Astrocyte of the hippocampus (primary cell): ENCODE measurements around the gene OS9.

Experiments
- DNase-seq: peaks from one replicate; pipeline ENCODE4 v3.0.0; 2011; ENCODE audit warnings: low read depth, low spot score

OS9 gene

DNA sequence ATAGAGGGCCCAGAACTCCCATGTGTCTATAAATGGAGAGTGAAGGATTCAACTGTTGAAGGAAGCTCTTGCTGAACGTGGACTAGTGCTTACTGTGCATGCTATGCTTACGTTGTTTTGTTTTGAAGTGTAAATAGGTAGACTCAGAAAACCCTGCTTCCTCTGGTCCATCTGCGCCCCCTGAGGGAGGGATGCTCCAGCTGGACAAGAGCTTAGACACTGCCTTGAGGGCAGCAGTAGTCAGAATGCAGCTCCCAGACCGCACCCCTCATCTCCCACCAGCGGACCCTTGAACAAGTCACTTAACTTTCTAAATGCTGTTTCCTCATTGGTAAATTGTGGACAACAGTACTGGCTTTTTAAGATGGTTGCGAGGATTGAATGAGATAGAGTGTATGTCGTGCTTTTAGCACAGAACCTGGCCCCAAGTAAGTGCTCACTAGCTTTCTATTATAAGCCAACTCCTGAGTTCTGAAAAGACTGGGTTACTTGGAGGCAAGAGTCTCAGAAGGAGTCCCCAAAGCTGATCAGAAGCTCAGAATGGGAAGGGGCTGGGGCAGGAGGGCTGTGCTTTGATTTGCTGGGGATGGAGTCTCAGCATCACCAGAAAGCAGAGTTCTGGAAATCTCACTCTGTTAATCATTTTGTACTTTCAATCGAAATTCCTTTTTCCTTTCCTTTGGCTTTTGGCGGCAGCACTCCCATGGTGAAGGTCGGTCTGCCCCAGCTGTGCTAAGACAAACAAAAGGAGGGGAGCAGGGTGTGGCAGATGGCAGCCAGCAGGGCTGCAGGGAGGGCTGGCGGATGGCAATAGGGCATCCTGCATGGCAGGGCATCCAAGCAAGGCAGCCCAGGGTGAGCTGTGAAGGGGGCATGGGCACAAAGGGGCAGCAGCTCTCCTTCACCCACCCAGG is 29.0 kb downstream of the OS9 start:
- DNase-seq, result no peak

DNA sequence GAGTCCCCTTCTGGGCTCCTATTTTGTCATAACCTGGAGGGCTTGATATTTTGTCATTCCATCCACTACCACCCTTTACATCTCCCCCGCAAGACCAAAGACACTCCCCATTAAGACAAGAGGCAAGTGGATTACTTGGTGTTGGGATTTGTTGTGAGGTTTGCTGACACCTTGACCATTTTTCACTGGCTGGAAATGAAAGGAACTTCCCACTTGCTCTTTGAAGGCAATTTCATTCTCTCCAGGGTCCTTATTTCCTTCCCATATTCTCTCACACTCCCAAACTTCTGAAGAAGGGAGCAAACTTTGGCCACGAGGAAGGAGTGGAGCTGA is 29.7 kb downstream of the OS9 start:
- DNase-seq, result no peak

DNA sequence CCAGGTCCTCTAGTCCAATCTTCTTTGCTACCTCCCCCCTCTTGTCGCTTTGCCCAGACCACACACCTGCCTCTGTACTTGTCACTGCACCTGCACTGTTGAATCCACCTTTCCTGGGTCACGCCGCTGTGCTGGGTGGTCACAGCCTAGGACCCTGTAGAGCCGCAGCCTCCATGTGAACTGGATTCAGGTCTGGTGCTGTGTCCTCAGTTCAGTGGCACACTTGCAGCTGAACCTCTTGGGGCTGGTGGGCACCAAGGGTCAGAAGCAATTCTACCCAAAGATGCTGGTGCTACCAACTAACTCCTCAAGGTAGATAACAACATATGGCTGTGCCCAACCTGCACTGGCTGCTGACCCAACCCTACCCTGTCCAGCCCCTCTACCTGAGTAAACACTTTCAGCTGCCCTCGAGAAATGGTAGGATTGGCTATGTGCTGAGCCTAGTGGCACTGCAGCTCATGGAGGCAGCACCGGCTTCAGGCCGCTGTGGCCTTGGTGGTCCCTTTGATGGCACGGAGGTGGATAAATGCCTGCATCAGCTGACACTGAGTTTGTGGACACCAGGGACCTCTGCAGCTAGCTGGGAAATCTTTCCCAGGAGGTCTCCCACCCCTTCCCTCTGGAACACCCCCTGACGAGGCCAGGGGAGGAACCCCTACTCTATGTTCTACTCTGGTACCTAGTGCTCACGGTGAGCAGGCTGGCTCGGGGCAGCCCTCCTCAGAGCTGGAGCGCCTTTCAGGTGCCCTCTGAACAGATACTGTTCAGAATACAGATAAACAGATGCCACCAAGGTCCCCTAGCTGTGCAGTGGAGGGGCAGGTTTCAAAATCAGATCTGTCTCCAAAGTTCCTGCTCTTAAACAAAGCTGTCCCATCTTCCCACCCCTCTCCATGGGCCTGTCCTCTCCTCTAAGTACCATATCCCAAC is 30.3 kb downstream of the OS9 start:
- DNase-seq, result no peak

DNA sequence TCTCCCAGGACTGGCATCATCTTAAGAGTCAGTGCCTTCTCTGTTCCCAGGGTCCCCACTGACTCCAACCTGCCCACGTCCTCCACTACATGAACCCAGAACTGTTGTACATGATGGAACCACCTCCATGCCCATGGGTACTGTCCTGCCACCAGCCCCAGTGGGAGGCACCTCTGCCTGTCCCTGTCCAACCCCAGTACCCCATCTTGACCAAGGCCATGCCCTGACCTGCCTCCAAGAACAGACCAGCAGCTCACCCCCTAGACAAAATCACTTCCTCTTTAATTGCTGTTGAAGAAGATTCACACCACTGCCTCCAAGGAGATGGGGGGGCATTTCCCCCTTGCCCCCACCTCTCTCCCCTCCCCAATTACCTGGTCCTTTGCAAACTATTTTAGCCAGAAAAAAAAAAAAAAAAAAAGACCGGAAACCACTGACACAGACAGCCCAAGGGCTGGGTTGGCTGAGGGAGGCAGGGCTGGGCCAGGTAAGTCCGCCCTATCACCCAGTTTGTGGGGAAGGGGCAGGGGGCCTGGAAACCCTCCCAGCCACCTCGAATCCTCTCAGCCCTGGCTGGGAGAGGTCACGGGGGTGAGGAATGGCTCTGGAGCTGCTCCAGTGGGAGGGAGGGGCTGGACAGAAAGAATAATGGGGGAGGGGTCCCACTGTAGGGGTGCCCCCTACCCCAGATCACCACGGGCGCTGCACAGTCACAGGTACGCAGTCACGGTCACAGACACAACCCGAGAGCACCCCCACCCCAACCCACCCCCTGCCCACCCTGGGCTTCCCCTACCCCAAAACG is 31.2 kb downstream of the OS9 start:
- no peak for DNase-seq

GRCh38 chr12:57725851-57726150 is 31.9 kb downstream of the OS9 start:
- no peak for DNase-seq

GRCh38 chr12:57726151-57726883 is 32.4 kb downstream of the OS9 start:
- DNase-seq, result peak; percentile 88

- DNase-seq, result peak; percentile 55
These were observed 33.2 kb downstream of the OS9 start for GRCh38 chr12:57726884-57727757.

GRCh38 chr12:57727758-57728395 is 33.9 kb downstream of the OS9 start:
- DNase-seq, result peak; percentile 28

- no peak for DNase-seq
These were observed 35.5 kb downstream of the OS9 start for GRCh38 chr12:57729321-57729844.

GRCh38 chr12:57730336-57731067 is 36.6 kb downstream of the OS9 start:
- no peak for DNase-seq

DNA sequence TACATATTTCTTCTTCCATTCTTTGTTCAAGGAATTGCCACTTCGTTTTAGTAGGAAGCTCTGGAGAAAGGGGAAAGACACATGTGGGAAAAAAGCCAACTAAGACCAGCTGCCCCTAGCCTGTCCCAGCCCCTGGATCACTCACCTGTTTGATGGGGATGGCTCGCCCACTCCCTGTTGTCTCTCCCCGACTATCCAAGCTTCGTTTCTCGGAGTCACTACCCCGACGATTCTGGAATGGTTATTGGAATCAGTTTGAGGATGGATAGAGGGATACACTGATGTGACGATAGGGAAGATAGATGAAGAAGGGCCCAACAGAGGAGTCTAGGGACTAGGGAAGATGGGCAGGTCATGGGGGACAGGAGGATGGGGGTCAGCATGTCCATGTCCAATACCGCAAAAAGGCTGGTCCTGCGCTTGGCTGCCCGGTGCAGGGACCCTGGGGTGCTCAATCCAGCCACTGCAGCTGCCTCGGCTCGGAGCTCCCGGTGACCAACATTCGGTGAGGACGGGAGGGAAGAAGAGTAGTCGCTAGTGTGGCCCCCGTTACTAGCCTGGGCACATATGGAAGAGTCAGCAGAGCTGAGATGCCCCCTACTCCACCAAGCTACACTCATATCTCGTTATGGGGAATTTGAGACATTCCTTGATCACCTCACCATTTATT is 37.6 kb downstream of the OS9 start:
- DNase-seq, result no peak

GRCh38 chr12:57732270-57732669 is 38.3 kb downstream of the OS9 start:
- DNase-seq, result no peak

DNA sequence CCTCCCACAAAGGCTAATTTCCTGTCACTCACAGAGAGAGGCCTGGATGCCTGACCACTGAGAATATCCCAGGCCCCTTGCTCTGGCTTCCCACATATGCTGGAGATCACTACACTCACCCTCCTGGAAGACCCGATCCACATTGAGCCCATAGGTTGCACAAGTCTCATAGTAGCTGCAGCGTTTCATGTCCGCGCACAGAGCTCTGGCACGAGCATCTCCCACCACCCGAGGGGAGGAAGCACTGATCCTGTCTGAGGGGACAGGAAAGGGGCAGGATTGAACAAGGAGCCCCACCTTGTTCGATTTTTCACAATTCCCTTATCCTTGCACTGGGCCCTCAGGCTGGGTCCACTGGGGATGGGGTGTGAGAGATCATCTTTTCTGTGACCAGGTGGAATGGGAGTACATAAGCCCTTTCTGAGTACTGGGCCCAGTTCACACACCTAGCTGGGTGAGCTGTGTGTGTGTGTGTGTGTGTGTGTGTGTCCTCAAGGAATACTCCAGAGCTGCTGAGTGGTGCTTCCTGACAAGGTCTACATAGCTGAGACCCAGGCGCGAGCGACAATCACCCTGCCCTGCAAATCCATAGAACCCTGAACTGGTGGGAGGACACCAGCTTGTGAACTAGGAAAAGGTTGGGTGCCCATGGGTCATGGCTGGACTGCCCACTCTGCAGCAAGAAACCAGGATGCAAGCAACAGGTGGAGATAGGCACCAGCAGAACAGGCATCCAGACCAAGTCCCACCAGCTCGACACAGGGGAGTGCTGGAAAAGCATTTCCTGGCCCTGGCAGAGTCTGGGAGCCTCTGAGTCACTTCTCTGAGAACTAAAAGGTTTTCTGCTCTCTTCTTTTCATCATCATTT is 39.0 kb downstream of the OS9 start:
- no peak for DNase-seq

DNA sequence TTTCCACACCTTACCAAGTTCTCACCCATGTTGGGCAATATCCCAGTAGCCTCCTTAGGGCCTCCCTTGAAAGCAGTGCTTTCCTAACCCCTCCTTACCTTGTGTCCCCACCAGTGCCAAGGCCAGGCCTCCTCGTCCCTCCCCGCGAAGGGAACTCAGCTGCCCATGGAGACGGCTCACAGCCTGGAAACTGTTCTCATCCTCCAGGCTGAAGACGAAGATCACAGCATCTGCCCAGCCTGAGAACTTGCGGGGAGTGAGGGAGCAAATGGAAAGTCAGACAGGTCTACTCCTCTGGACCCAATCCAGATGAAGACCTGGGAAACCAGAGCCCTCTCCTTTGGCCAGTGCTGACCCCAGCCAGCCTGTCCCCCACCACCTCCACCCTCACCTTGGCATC is 40.0 kb downstream of the OS9 start:
- no peak for DNase-seq

DNA sequence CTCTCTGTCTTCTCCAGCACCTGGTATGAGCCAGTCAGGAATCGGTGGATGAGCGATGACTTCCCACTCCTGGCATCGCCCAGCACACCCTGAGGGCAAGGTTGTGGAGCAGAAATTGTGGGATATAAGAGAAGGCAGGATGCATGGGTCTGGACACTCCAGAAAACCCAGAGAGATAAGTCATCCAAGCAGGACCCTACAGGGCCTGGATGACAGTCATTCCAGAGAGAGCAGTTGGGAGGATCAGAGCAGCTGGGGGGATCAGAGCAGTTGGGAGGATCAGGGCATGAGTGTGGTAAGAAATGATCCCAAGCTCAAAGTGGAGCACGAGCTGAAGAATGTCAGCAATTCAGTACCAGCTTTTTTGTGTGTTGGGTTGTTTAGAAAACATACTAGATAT is 40.7 kb downstream of the OS9 start:
- DNase-seq, result no peak

DNA sequence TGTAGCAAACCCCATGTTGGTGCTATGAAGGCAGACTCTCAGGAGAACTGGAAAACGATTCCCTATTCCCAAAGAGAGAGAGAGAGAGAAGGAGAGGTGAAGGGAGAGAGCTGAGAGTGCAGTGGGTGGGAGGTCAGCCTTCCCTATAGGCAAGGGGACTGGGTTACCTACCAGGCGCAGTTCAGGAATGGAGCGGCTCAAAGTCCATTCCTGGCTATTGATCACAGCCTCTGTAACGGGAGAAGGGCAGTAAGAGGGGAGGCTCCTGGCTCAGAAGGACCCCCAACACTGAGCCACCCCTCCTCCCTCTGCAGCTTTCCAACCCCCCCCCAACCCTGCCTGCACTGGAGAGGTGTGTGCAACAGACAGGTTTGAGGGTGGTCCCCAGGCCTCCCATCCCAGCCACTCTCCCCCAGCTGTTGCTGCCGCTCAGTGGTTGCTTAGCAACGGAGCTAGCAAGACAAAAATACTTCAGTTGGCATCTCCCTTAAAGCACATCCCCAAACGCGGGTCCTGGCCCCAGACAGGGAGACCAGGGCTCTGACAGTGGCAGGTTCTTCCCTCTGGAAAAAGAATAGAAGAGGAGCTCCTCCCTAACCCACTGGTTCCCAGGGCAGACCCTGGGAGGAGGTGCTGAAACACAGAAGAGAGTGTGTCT is 41.4 kb downstream of the OS9 start:
- peak; percentile 11 for DNase-seq
